GM12892 (cell line): ENCODE measurements around the gene TMEM121B.

Source experiments
- POLR2A ChIP-seq: IDR thresholded peaks from 2 replicates; pipeline ENCODE4 v1.6.1; 2011; ENCODE audit warnings: low read depth, low read length, control low read depth
- POLR2AphosphoS5 ChIP-seq: IDR thresholded peaks from 2 replicates; pipeline ENCODE4 v1.6.1; 2011; ENCODE audit warnings: low read depth, low read length, control low read depth
- TAF1 ChIP-seq: IDR thresholded peaks from 2 replicates; pipeline ENCODE4 v1.6.1; 2011; ENCODE audit warnings: low read depth, mild to moderate bottlenecking, control low read depth, low read length, borderline replicate concordance

DNA sequence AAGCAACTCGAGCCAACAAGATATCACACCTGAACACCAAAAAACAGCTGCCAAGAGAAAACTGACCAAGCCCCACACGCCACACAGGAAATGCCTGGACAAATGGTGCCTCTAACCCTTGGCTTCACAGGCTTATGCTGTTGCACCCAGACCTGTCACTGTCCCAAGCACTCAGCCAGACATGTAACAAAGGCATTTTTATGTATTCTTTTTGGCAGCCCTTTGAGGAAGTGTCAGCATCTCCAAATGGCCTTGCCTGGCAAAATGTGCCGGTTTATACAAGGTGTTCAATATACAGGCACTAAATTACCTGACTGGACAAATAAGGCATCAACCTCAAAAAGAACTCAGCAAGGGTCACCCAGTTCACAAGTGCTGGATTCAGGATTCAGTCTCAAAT, 31.8 kb upstream of the TMEM121B start:
- TF ChIP-seq POLR2AphosphoS5 (no peak), TAF1 (no peak), POLR2A (no peak)
